Tracheal epithelial cell (primary cell): Measurements from ENCODE around the gene HK3. TPM values are rescaled to one million over a fixed set of nuclear protein-coding genes. Genes with fewer than 3 reads are reported as not detected.

ENCODE experiments used
- total RNA-seq: library from RNA; depleted of rRNA; stranded (reverse); fragments of >200 nt; gene quantifications from 2 replicates; pipeline ENCODE4 v1.2.1, GENCODE V29; 2014

The HK3 gene
- not detected in 2 replicates for total RNA-seq

GRCh38 chr5:176899296-176899891 lies at the start of gene HK3:
HK3 (minus strand) TSS chr5:176899346; CDS start chr5:176896159, 3,187 bp downstream.

Other genes with a start within 250 kb of the HK3 start
- gene UNC5A, start 88.8 kb downstream of the HK3 start, total RNA-seq, result 0.24 TPM in 1 of 2 replicates, not detected in the other
- 33.7 and 40.2 TPM in 2 replicates for gene UIMC1, start 107.4 kb upstream of the HK3 start, total RNA-seq
- 7.2 and 9.8 TPM in 2 replicates for gene ZNF346, start 123.3 kb upstream of the HK3 start, total RNA-seq
- gene FGFR4, start 187.6 kb upstream of the HK3 start, total RNA-seq, result 3.8 and 4.6 TPM in 2 replicates
- gene NSD1, start 234.4 kb upstream of the HK3 start, total RNA-seq, result 33.0 and 43.3 TPM in 2 replicates